Heart left ventricle (tissue), 13 donors: ENCODE measurements around the gene MAPK12.

Source experiments
- POLR2A ChIP-seq, 2 donors: fragments of 450-650 bp; IDR thresholded peaks; one replicate each; pipeline ENCODE4 v1.6.1; 2017; ENCODE audit warnings: antibody characterized with exemption in 2 of 2, mild to moderate bottlenecking in 2 of 2, moderate library complexity in 2 of 2
- TF ChIP-seq, protein P1 (sequence below), 12 donors: fragments of 200-600 bp; sonication (generic) in 4 of 12; IDR thresholded peaks; one replicate each; pipeline versions ENCODE4 v1.5.0 to v1.8.0; 2018 to 2022; ENCODE audit warnings: antibody characterized with exemption in 12 of 12, mild to moderate bottlenecking in 5 of 12
- donor health status: ischemic (EF 13 %, LVEDD 7.1; RV severe dilation, severe dysfunction).
- donor health status: DM: no; HTN: yes; CAD: no.
- donor health status: DM: no; HTN: no; CAD: no.
- donor health status: ischemic (EF 25% LVEDD 6.9; RV normal size, moderate dysfunction).
- donor health status: ischemic (EF 25% LVEDD 5.7; RV mildly dilated, moderate dysfunction).
- donor health status: ischemic (EF 35%, LVEDD 5.7; RV mildly dilated, moderate dysfunction).
- donor health status: nonischemic (EF 11% LVEDD 7.7; RV severe dilation, severe dysfunction).
- donor health status: DM: yes; HTN: yes; CAD: no.
- donor health status: PGD.
- donor health status: ischemic (EF 29% LVEDD 5.4; RV normal size, mild dysfunction).
- donor health status: nonischemic (EF 23%, LVEDD 6.1; RV moderate dilation, normal function).

DNA sequence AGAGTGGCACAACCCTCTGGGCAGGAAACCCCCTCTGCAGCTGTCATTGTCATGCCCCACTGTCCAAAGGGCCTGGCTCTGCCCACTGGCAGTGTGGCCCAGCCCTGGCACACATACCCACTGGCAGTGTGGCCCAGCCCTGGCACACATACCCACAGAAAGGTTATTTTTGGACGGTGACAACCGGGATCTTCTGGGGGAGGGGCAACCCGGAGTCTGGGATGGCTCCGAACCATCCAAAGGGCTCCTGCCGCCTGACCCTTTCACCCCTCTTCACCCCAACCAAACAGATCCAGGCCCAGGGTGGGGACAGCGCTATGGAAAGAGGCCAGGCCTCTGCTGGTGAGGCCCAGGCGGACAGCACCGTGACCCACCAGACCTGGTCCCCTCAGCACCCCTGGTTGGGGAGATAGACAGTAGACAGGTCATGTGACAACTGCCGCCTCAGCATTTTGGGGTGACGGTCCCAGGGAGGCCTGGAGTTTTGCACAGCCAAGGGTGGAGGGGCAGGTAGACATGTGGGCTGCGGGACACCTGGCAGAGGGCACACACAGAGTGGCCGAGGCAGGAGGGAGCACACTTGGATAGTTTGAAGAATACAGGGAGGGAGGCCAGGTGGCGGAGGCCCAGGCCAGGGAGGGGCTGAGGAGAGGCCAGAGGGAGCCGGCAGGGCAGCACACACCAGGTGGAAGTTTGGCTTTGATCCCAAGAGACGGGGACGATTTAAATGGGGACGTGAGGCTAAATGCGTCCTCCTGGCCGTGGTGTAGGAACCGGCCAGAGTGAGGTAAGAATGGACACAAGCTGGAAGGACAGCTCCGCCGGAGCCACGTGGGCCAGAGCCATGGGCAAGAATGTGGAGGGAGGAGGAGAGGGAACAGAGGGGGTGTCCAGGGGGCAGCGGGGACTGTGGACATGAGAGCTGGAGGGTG lies 2.9 kb downstream of the MAPK12 start:
- TF ChIP-seq, protein P1, sequence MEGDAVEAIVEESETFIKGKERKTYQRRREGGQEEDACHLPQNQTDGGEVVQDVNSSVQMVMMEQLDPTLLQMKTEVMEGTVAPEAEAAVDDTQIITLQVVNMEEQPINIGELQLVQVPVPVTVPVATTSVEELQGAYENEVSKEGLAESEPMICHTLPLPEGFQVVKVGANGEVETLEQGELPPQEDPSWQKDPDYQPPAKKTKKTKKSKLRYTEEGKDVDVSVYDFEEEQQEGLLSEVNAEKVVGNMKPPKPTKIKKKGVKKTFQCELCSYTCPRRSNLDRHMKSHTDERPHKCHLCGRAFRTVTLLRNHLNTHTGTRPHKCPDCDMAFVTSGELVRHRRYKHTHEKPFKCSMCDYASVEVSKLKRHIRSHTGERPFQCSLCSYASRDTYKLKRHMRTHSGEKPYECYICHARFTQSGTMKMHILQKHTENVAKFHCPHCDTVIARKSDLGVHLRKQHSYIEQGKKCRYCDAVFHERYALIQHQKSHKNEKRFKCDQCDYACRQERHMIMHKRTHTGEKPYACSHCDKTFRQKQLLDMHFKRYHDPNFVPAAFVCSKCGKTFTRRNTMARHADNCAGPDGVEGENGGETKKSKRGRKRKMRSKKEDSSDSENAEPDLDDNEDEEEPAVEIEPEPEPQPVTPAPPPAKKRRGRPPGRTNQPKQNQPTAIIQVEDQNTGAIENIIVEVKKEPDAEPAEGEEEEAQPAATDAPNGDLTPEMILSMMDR (IDR thresholded peaks at IDR 0.05), result no peak
- no peak for TF ChIP-seq POLR2A (IDR thresholded peaks at IDR 0.05)
